K562 (cell line): ENCODE results near the gene DYNC2H1. TPM values are rescaled to one million over a fixed set of nuclear protein-coding genes. Genes with fewer than 3 reads are reported as not detected.

Experiments
- ATAC-seq: fragments of 200-7000 bp; cut with Tn5 transposase; 3 replicates; pipeline ENCODE4 v1.9.1; 2020; ENCODE audit warnings: moderate library complexity
- BruUV-seq: library from RNA; stranded (reverse); fragments of 400-500 nt; replicated peaks from 2 replicates; lab custom pipeline; 2021; lab: Mats Ljungman, UMichigan
- CTCF ChIA-PET: fragments of 300-600 bp; formaldehyde crosslinking; extraction: SDS; loops from one replicate; lab custom pipeline; 2021; ENCODE audit warnings: low intra/inter-chr PET ratio; lab: Yijun Ruan, JAX
- POLR2A ChIA-PET: fragments of 300-600, 350-650 bp; sonication (Branson Sonifier 250); formaldehyde crosslinking; extraction: SDS; loops from one replicate; lab custom pipeline; 2021; ENCODE audit warnings: antibody characterized with exemption, inconsistent platforms; lab: Yijun Ruan, JAX
- DNase-seq, 4 experiments: peaks; one replicate each; pipeline versions ENCODE4 v3.0.0 to v3.0.0-alpha.2; 2011 to 2018; ENCODE audit warnings: low spot score in 3 of 4, mixed read lengths in 3 of 4; ENCODE audit errors: extremely low read depth in 1 of 4
- FAIRE-seq: peaks from 2 replicates; lab custom pipeline; 2011; peaks lifted over from hg19 to GRCh38; lab: Jason Lieb, UNC
- H2AFZ ChIP-seq: 2 replicates; pipeline ENCODE4 v1.6.0; 2011; ENCODE audit warnings: low read depth, low read length, control low read depth, inconsistent platforms
- H3K27ac ChIP-seq: fragments of 200-600 bp; 3 replicates; pipeline ENCODE4 v1.8.0; 2011; ENCODE audit warnings: low read depth, mild to moderate bottlenecking, control low read depth, inconsistent platforms, low read length, moderate library complexity, mixed read lengths; ENCODE audit errors: extremely low read depth
- H3K27me3 ChIP-seq, 2 experiments: fragments of 300-600 bp in 1 of 2; 2 replicates in 1 of 2; 3 replicates in 1 of 2; pipeline versions ENCODE4 v1.6.0 to v1.8.0; 2011; ENCODE audit warnings: inconsistent platforms in 2 of 2, low read length in 2 of 2, mild to moderate bottlenecking in 1 of 2, mixed read lengths in 1 of 2, moderate library complexity in 1 of 2; ENCODE audit not compliant: control insufficient read depth in 2 of 2, insufficient read depth in 2 of 2
- H3K36me3 ChIP-seq: fragments of 300-600 bp; 3 replicates; pipeline ENCODE4 v1.8.0; 2011; ENCODE audit warnings: mild to moderate bottlenecking, low read length, inconsistent platforms; ENCODE audit not compliant: control insufficient read depth, insufficient read depth
- H3K4me1 ChIP-seq, 2 experiments: fragments of 200-600 bp in 1 of 2; replicated peaks in 1 of 2; 2 replicates in 1 of 2; 3 replicates in 1 of 2; pipeline versions ENCODE4 v1.5.1 to v1.8.0; 2011; ENCODE audit warnings: inconsistent platforms in 2 of 2, low read length in 2 of 2, mild to moderate bottlenecking in 1 of 2, mixed read lengths in 1 of 2, moderate library complexity in 1 of 2; ENCODE audit not compliant: control insufficient read depth in 2 of 2, insufficient read depth in 2 of 2
- H3K4me2 ChIP-seq: 2 replicates; pipeline ENCODE4 v1.6.1; 2011; ENCODE audit warnings: low read length, control low read depth, inconsistent platforms, mixed read lengths; ENCODE audit not compliant: insufficient read depth
- H3K4me3 ChIP-seq: fragments of 200-600 bp; sonication (generic), shearing (Covaris generic); 2 replicates; pipeline ENCODE4 v1.5.1; 2016; ENCODE audit warnings: control low read depth, inconsistent platforms
- H3K79me2 ChIP-seq: fragments of 200-600 bp; 3 replicates; pipeline ENCODE4 v1.8.0; 2011; ENCODE audit warnings: low read length, inconsistent platforms; ENCODE audit not compliant: control insufficient read depth, insufficient read depth
- H3K9ac ChIP-seq, 2 experiments: 2 replicates each; pipeline versions ENCODE4 v1.6.0 to v1.6.1; 2011; ENCODE audit warnings: low read depth in 2 of 2, low read length in 2 of 2, control low read depth in 1 of 2, inconsistent platforms in 1 of 2, mild to moderate bottlenecking in 1 of 2, mixed read lengths in 1 of 2; ENCODE audit not compliant: insufficient read depth in 1 of 2
- H3K9me1 ChIP-seq: one replicate; pipeline ENCODE4 v1.6.0; 2011; ENCODE audit warnings: inconsistent platforms, mild to moderate bottlenecking, low read length, moderate library complexity; ENCODE audit not compliant: control insufficient read depth, insufficient read depth
- H3K9me3 ChIP-seq: replicated peaks from 2 replicates; pipeline ENCODE4 v1.5.1; 2011; ENCODE audit warnings: low read depth, low read length, inconsistent platforms; ENCODE audit not compliant: control insufficient read depth, insufficient read depth
- H4K20me1 ChIP-seq: replicated peaks from 2 replicates; pipeline ENCODE4 v1.6.1; 2011; ENCODE audit warnings: low read length, inconsistent platforms, mixed read lengths; ENCODE audit not compliant: control insufficient read depth, insufficient read depth
- CHD1 ChIP-seq: fragments of 200-600 bp; sonication (generic); IDR thresholded peaks from one replicate; pipeline ENCODE4 v1.6.1; 2012; ENCODE audit warnings: mild to moderate bottlenecking, moderate library complexity, low read length, inconsistent platforms
- CHD2 ChIP-seq: IDR thresholded peaks from 2 replicates; pipeline ENCODE4 v1.6.1; 2011; ENCODE audit warnings: low read depth, low read length
- KHSRP ChIP-seq: fragments of 450-650 bp; IDR thresholded peaks from 2 replicates; pipeline ENCODE4 v1.6.1; 2017
- MEIS2 ChIP-seq: fragments of 450-650 bp; IDR thresholded peaks from 2 replicates; pipeline ENCODE4 v1.6.1; 2014; ENCODE audit warnings: mild to moderate bottlenecking; ENCODE audit not compliant: partially characterized antibody
- SMARCA4 ChIP-seq: fragments of 450-650 bp; IDR thresholded peaks from 2 replicates; pipeline ENCODE4 v1.6.1; 2016
- SREBF1 ChIP-seq: fragments of 150-350 bp; IDR thresholded peaks from 2 replicates; pipeline ENCODE4 v1.6.1; 2014; ENCODE audit warnings: antibody characterized with exemption, low read depth, low read length, borderline replicate concordance
- ZNF354B ChIP-seq: fragments of 250-450 bp; sonication (Bioruptor Pico); IDR thresholded peaks from 2 replicates; pipeline ENCODE4 v1.4.0; 2020
- ZNF780A ChIP-seq: fragments of 250-450 bp; sonication (Bioruptor Pico); IDR thresholded peaks from 2 replicates; pipeline ENCODE4 v1.5.0; 2021; ENCODE audit warnings: mild to moderate bottlenecking
- WGBS: fragments of 100-300 bp; shearing (Covaris generic); methylation state at CpG from one replicate; pipeline ENCODE4 v1.1.6; 2016; ENCODE audit warnings: low coverage, mixed read lengths; ENCODE audit not compliant: insufficient coverage; ENCODE audit errors: missing lambda C conversion rate; 5-methylcytosine and 5-hydroxymethylcytosine counted together
- in situ Hi-C: fragments of 300-500 bp; cut with MboI; formaldehyde crosslinking; loops from 4 replicates; pipeline ENCODE4 v1.15.0; 2018; ENCODE audit warnings: inconsistent platforms, mixed read lengths
- intact Hi-C: fragments of 100-400 bp; cut with micrococcal nuclease; formaldehyde crosslinking; loops from 2 replicates; pipeline ENCODE4 v1.14.2; 2022
- polyA plus RNA-seq, 8 experiments: library from polyadenylated mRNA; depleted of rRNA in 4 of 8; stranded (reverse) in 5 of 8; unstranded in 3 of 8; fragments of >200 nt; fragmentation: Nextera tagmentation in 2 of 8; fragmentation: Illumina TruSeq in 1 of 8; extraction: Ambion mirVana in 2 of 8; extraction: Trizol in 1 of 8; gene quantifications; 2 replicates each; pipeline versions ENCODE4 v1.2.1 to v1.2.3, GENCODE V29; 2011 to 2014; ENCODE audit warnings: inconsistent platforms in 1 of 8, missing spikeins in 1 of 8
- total RNA-seq, 7 experiments: library from RNA; depleted of rRNA in 6 of 7; stranded (reverse); fragments of >200 nt in 6 of 7; fragmentation: Illumina TruSeq in 2 of 7; extraction: Trizol in 2 of 7; gene quantifications; 2 replicates each; pipeline versions ENCODE4 v1.2.1 to v1.2.3, GENCODE V29; 2011 to 2021; ENCODE audit warnings: low replicate concordance in 1 of 7
- TF ChIP-seq, protein P1 (sequence below): fragments of 250-450 bp; sonication (Bioruptor Pico); IDR thresholded peaks from 2 replicates; pipeline ENCODE4 v1.5.0; 2021
- TF ChIP-seq, protein P2 (sequence below): fragments of 250-450 bp; sonication (Bioruptor Pico); IDR thresholded peaks from 2 replicates; pipeline ENCODE4 v1.5.0; 2020; ENCODE audit warnings: mild to moderate bottlenecking, borderline replicate concordance

Gene DYNC2H1
- total and polyA plus RNA-seq, 9 of the 15 experiments (the other 6 are each of a cell fraction or from before 2014, with no cell fraction given) = 0.08 to 0.64 (median 0.20) TPM

DNA sequence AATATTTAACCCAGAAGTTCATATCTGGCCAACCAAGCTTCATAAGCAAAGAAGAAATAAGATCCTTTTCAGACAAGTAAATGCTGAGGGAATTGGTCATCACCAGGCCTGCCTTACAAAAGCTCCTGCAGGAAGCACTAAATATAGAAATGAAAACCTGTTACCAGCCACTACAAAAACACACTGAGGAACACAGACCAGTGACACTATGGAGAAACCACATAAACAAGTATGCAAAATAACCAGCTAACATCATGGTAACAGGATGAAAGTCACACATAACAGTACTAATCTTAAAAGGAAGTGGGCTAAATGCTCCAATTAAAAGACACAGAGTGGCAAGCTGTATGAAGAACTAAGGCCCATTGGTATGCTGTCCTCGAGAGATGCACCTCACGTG, 311.4 kb downstream of the DYNC2H1 start:
- POLR2A ChIA-PET = no interaction called here
- ATAC-seq (no peak), FAIRE-seq (no peak), DNase-seq (no peak)
- Histone ChIP-seq H3K9ac (no peak overlapping the region), H3K4me2 (no peak overlapping the region), H4K20me1 (no peaks in the 10 kb centered on the region), H3K36me3 (no peaks in the 10 kb centered on the region), H3K4me1 (no peaks in the 10 kb centered on the region), H3K9me3 (no peaks in the 10 kb centered on the region), H3K27ac (no peak overlapping the region), H3K4me3 (no peak overlapping the region), H3K9me1 (no peaks in the 10 kb centered on the region), H3K27me3 (no peaks in the 10 kb centered on the region), H3K79me2 (no peaks in the 10 kb centered on the region), H2AFZ (no peak overlapping the region)
- WGBS = 0% methylated on average over 2 of the region's 2 CpGs
- in situ Hi-C loops = no loop called here
- TF ChIP-seq, protein P1, sequence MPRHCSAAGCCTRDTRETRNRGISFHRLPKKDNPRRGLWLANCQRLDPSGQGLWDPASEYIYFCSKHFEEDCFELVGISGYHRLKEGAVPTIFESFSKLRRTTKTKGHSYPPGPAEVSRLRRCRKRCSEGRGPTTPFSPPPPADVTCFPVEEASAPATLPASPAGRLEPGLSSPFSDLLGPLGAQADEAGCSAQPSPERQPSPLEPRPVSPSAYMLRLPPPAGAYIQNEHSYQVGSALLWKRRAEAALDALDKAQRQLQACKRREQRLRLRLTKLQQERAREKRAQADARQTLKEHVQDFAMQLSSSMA (CRISPR knock-in tag) = no peak
- TF ChIP-seq SREBF1 (no peak), ZNF780A (CRISPR knock-in tag) (no peak), ZNF354B (CRISPR knock-in tag) (no peak), KHSRP (no peak), SMARCA4 (no peak), MEIS2 (no peak), CHD1 (no peak), CHD2 (no peak)
- TF ChIP-seq, protein P2, sequence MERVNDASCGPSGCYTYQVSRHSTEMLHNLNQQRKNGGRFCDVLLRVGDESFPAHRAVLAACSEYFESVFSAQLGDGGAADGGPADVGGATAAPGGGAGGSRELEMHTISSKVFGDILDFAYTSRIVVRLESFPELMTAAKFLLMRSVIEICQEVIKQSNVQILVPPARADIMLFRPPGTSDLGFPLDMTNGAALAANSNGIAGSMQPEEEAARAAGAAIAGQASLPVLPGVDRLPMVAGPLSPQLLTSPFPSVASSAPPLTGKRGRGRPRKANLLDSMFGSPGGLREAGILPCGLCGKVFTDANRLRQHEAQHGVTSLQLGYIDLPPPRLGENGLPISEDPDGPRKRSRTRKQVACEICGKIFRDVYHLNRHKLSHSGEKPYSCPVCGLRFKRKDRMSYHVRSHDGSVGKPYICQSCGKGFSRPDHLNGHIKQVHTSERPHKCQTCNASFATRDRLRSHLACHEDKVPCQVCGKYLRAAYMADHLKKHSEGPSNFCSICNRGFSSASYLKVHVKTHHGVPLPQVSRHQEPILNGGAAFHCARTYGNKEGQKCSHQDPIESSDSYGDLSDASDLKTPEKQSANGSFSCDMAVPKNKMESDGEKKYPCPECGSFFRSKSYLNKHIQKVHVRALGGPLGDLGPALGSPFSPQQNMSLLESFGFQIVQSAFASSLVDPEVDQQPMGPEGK = no peak
- CTCF ChIA-PET = no interaction called here
- intact Hi-C loops = no loop called here
- BruUV-seq = no TSS peak
